Liver (tissue), 9 donors: Measurements from ENCODE around the gene KNCN. TPM values are rescaled to one million over a fixed set of nuclear protein-coding genes. Genes with fewer than 3 reads are reported as not detected.

ENCODE experiments used
- DNase-seq: peaks from one replicate; pipeline ENCODE4 v3.0.0-alpha.2; 2017; ENCODE audit warnings: low spot score
- H3K27ac ChIP-seq, 2 donors: one replicate each; pipeline ENCODE4 v1.7.0; 2013; ENCODE audit warnings: inconsistent platforms in 2 of 2, low read length in 2 of 2, control low read depth in 1 of 2, low read depth in 1 of 2, mild to moderate bottlenecking in 1 of 2
- H3K27me3 ChIP-seq, 4 donors: one replicate each; pipeline versions ENCODE4 v1.6.1 to v1.7.0; 2013; ENCODE audit warnings: low read length in 3 of 4, inconsistent platforms in 1 of 4, mild to moderate bottlenecking in 1 of 4, moderate library complexity in 1 of 4; ENCODE audit not compliant: control insufficient read depth in 4 of 4, insufficient read depth in 4 of 4
- H3K36me3 ChIP-seq, 4 donors: one replicate each; pipeline versions ENCODE4 v1.6.1 to v1.7.0; 2013; ENCODE audit warnings: low read length in 3 of 4, mild to moderate bottlenecking in 3 of 4, low read depth in 1 of 4, moderate library complexity in 1 of 4; ENCODE audit not compliant: control insufficient read depth in 4 of 4, insufficient read depth in 3 of 4
- H3K4me1 ChIP-seq, 4 donors: one replicate each; pipeline versions ENCODE4 v1.6.1 to v1.7.0; 2013; ENCODE audit warnings: low read length in 3 of 4, mild to moderate bottlenecking in 3 of 4, moderate library complexity in 1 of 4; ENCODE audit not compliant: control insufficient read depth in 4 of 4, insufficient read depth in 4 of 4
- H3K4me3 ChIP-seq, 3 donors: one replicate each; pipeline versions ENCODE4 v1.6.1 to v1.7.0; 2013; ENCODE audit warnings: low read length in 3 of 3, control low read depth in 1 of 3, low read depth in 1 of 3, mild to moderate bottlenecking in 1 of 3
- H3K9ac ChIP-seq, 2 donors: one replicate each; pipeline ENCODE4 v1.7.0; 2013; ENCODE audit warnings: low read length in 2 of 2, mild to moderate bottlenecking in 2 of 2, moderate library complexity in 2 of 2, control low read depth in 1 of 2, low read depth in 1 of 2
- H3K9me3 ChIP-seq, 4 donors: one replicate each; pipeline versions ENCODE4 v1.6.1 to v1.7.0; 2013; ENCODE audit warnings: low read length in 3 of 4; ENCODE audit not compliant: control insufficient read depth in 4 of 4
- CTCF ChIP-seq: fragments of 150-350 bp; IDR thresholded peaks from 2 replicates; pipeline ENCODE4 v1.5.1; 2017; ENCODE audit warnings: improper control_type of control experiment, low read depth, low read length; ENCODE audit not compliant: missing input control
- FOXA1 ChIP-seq: IDR thresholded peaks from 2 replicates; pipeline ENCODE4 v1.6.1; 2016; ENCODE audit warnings: antibody characterized with exemption
- FOXA2 ChIP-seq: IDR thresholded peaks from 2 replicates; pipeline ENCODE4 v1.6.1; 2016; ENCODE audit warnings: antibody characterized with exemption
- GABPA ChIP-seq, 2 donors: IDR thresholded peaks in 1 of 2; conservative IDR thresholded peaks in 1 of 2; 2 replicates each; pipeline ENCODE4 v1.6.1; 2016; ENCODE audit warnings: antibody characterized with exemption in 2 of 2, mild to moderate bottlenecking in 1 of 2, moderate library complexity in 1 of 2
- HNF4A ChIP-seq, 2 donors: conservative IDR thresholded peaks; 2 replicates each; pipeline ENCODE4 v1.6.1; 2016; ENCODE audit warnings: antibody characterized with exemption in 2 of 2, mild to moderate bottlenecking in 2 of 2
- HNF4G ChIP-seq: IDR thresholded peaks from 2 replicates; pipeline ENCODE4 v1.6.1; 2016; ENCODE audit warnings: antibody characterized with exemption
- JUND ChIP-seq, 2 donors: IDR thresholded peaks; 2 replicates each; pipeline ENCODE4 v1.6.1; 2016; ENCODE audit warnings: antibody characterized with exemption in 2 of 2
- REST ChIP-seq: IDR thresholded peaks from 2 replicates; pipeline ENCODE4 v1.6.1; 2016; ENCODE audit warnings: antibody characterized with exemption, mild to moderate bottlenecking
- RXRA ChIP-seq, 2 donors: IDR thresholded peaks; 2 replicates each; pipeline ENCODE4 v1.6.1; 2017 to 2018; ENCODE audit warnings: antibody characterized with exemption in 2 of 2, mild to moderate bottlenecking in 1 of 2
- SP1 ChIP-seq: IDR thresholded peaks from 2 replicates; pipeline ENCODE4 v1.6.1; 2018; ENCODE audit warnings: antibody characterized with exemption, mild to moderate bottlenecking
- YY1 ChIP-seq: IDR thresholded peaks from 2 replicates; pipeline ENCODE4 v1.6.1; 2016; ENCODE audit warnings: antibody characterized with exemption, mild to moderate bottlenecking
- WGBS: extraction: QIAGEN DNeasy Blood & Tissue Kit; methylation state at CpG from one replicate; pipeline ENCODE4 v1.1.7; 2013; 5-methylcytosine and 5-hydroxymethylcytosine counted together
- polyA plus RNA-seq, 2 donors: library from polyadenylated mRNA; stranded (reverse) in 1 of 2; unstranded in 1 of 2; fragments of 200-250 nt in 1 of 2; fragments of >200 nt in 1 of 2; fragmentation: Nextera tagmentation in 1 of 2; extraction: Ambion mirVana in 1 of 2; gene quantifications; one replicate each; pipeline versions ENCODE4 v1.2.1 to v1.2.3, GENCODE V29; 2013 to 2015
- total RNA-seq, 2 donors: library from RNA; depleted of rRNA; stranded (reverse); fragments of >200 nt; gene quantifications; one replicate each; pipeline ENCODE4 v1.2.3, GENCODE V29; 2014
- TF ChIP-seq, protein P1 (sequence below): IDR thresholded peaks from 2 replicates; pipeline ENCODE4 v1.6.1; 2016; ENCODE audit warnings: antibody characterized with exemption
- donor health status: healthy.
- donor health status: healthy.
- donor health status: healthy.
- donor health status: healthy.
- donor health status: healthy.

The KNCN gene
- total and polyA plus RNA-seq, 4 donors = not detected

- Histone ChIP-seq H3K9me3 (no peaks in the 10 kb centered on the region), H3K9ac (no peak overlapping the region), H3K4me1 (no peaks in the 10 kb centered on the region), H3K27ac (no peak overlapping the region), H3K4me3 (no peak overlapping the region), H3K27me3 (no peaks in the 10 kb centered on the region), H3K36me3 (peaks cover 0 to 45% (median 11%) of the 10 kb centered on the region in 4 donors)
- TF ChIP-seq CTCF (no peak), REST (no peak), HNF4A (conservative IDR thresholded peaks at IDR 0.05) (no peak), FOXA1 (no peak), RXRA (IDR thresholded peaks at IDR 0.05) (no peak), JUND (IDR thresholded peaks at IDR 0.05) (no peak), GABPA (IDR thresholded peaks at IDR 0.05 in 1 of 2, conservative IDR thresholded peaks at IDR 0.05 in 1 of 2) (no peak), SP1 (no peak), HNF4G (no peak)
- TF ChIP-seq, protein P1, sequence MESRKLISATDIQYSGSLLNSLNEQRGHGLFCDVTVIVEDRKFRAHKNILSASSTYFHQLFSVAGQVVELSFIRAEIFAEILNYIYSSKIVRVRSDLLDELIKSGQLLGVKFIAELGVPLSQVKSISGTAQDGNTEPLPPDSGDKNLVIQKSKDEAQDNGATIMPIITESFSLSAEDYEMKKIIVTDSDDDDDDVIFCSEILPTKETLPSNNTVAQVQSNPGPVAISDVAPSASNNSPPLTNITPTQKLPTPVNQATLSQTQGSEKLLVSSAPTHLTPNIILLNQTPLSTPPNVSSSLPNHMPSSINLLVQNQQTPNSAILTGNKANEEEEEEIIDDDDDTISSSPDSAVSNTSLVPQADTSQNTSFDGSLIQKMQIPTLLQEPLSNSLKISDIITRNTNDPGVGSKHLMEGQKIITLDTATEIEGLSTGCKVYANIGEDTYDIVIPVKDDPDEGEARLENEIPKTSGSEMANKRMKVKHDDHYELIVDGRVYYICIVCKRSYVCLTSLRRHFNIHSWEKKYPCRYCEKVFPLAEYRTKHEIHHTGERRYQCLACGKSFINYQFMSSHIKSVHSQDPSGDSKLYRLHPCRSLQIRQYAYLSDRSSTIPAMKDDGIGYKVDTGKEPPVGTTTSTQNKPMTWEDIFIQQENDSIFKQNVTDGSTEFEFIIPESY = no peak
- DNase-seq = no peak
- WGBS = 96% methylated on average over 6 of the region's 6 CpGs
Measured at GRCh38 chr1:46571691-46572225, 20.3 kb upstream of the KNCN start.

GRCh38 chr1:46569884-46570725 lies 18.7 kb upstream of the KNCN start:
- no peak for DNase-seq
- 80% methylated on average over 14 of the region's 14 CpGs for WGBS
- Histone ChIP-seq H3K36me3 (peaks cover 0 to 40% (median 16%) of the 10 kb centered on the region in 4 donors), H3K4me3 (no peak overlapping the region), H3K27ac (no peak overlapping the region), H3K9me3 (no peaks in the 10 kb centered on the region), H3K9ac (no peak overlapping the region), H3K4me1 (no peaks in the 10 kb centered on the region), H3K27me3 (no peaks in the 10 kb centered on the region)
- no peak for TF ChIP-seq YY1
- no peak for TF ChIP-seq FOXA2
- TF ChIP-seq FOXA1 = no peak
